PC-3 (cell line): Measurements from ENCODE around the gene CD151. TPM values are rescaled to one million over a fixed set of nuclear protein-coding genes. Genes with fewer than 3 reads are reported as not detected.

Source experiments
- ATAC-seq: fragments of 200-7000 bp; cut with Tn5 transposase; 2 replicates; pipeline ENCODE4 v1.9.1; 2020; ENCODE audit warnings: mild to moderate bottlenecking, moderate library complexity
- BruUV-seq: library from RNA; stranded (reverse); fragments of 400-500 nt; replicated peaks from 2 replicates; lab custom pipeline; 2021; lab: Mats Ljungman, UMichigan
- CTCF ChIA-PET: fragments of 300-600 bp; sonication (Branson Sonifier 250); formaldehyde crosslinking; loops from one replicate; lab custom pipeline; 2022; ENCODE audit warnings: antibody characterized with exemption; lab: Charles Lee
- POLR2A ChIA-PET: fragments of 300-600 bp; sonication (Branson Sonifier 250); formaldehyde crosslinking; loops from one replicate; lab custom pipeline; 2022; ENCODE audit warnings: antibody characterized with exemption; ENCODE audit not compliant: unreplicated experiment; lab: Charles Lee
- DNase-seq: peaks from one replicate; pipeline ENCODE4 v3.0.0-alpha.2; 2015
- H2AFZ ChIP-seq: fragments of 300-600 bp; sonication (generic); 2 replicates; pipeline ENCODE4 v1.6.0; 2016; ENCODE audit warnings: antibody characterized with exemption, low read length
- H3F3A ChIP-seq: fragments of 300-600 bp; sonication (generic); one replicate; pipeline ENCODE4 v1.6.0; 2017; ENCODE audit warnings: antibody characterized with exemption, low read length, control low read depth, mild to moderate bottlenecking; ENCODE audit not compliant: unreplicated experiment
- H3K27ac ChIP-seq: fragments of 300-600 bp; sonication (generic); 2 replicates; pipeline ENCODE4 v1.5.1; 2016; ENCODE audit warnings: mild to moderate bottlenecking, low read length
- H3K27me3 ChIP-seq: fragments of 300-600 bp; sonication (generic); 2 replicates; pipeline ENCODE4 v1.6.1; 2016; ENCODE audit warnings: low read length, mixed read lengths
- H3K36me3 ChIP-seq: fragments of 300-600 bp; sonication (generic); 2 replicates; pipeline ENCODE4 v1.6.1; 2016; ENCODE audit warnings: low read depth, mixed run types, low read length, mixed read lengths
- H3K4me1 ChIP-seq: fragments of 300-600 bp; sonication (generic); 2 replicates; pipeline ENCODE4 v1.5.1; 2016; ENCODE audit warnings: low read length; ENCODE audit not compliant: insufficient read depth
- H3K4me2 ChIP-seq: fragments of 300-600 bp; sonication (generic); 2 replicates; pipeline ENCODE4 v1.6.0; 2016; ENCODE audit warnings: low read length
- H3K4me3 ChIP-seq: fragments of 300-600 bp; sonication (generic); 2 replicates; pipeline ENCODE4 v1.5.1; 2016; ENCODE audit warnings: mild to moderate bottlenecking, low read length, mixed read lengths
- H3K79me2 ChIP-seq: fragments of 300-600 bp; sonication (generic); 2 replicates; pipeline ENCODE4 v1.6.1; 2017; ENCODE audit warnings: low read length, mixed read lengths
- H3K9ac ChIP-seq: fragments of 300-600 bp; sonication (generic); 2 replicates; pipeline ENCODE4 v1.6.0; 2016; ENCODE audit warnings: mild to moderate bottlenecking, low read length
- H3K9me2 ChIP-seq: fragments of 300-600 bp; sonication (generic); replicated peaks from 2 replicates; pipeline ENCODE4 v1.6.1; 2016; ENCODE audit warnings: mixed run types, low read length, mixed read lengths
- H3K9me3 ChIP-seq: fragments of 300-600 bp; sonication (generic); 2 replicates; pipeline ENCODE4 v1.6.1; 2016; ENCODE audit warnings: low read length, mixed read lengths
- H4K20me1 ChIP-seq: fragments of 300-600 bp; sonication (generic); 2 replicates; pipeline ENCODE4 v1.6.1; 2016; ENCODE audit warnings: low read length, mixed read lengths
- CTCF ChIP-seq: fragments of 300-600 bp; sonication (generic); conservative IDR thresholded peaks from 2 replicates; pipeline ENCODE4 v1.5.1; 2017; ENCODE audit warnings: antibody characterized with exemption, low read depth, mild to moderate bottlenecking, low read length
- EZH2 ChIP-seq: fragments of 300-600 bp; sonication (generic); IDR thresholded peaks from one replicate; pipeline ENCODE4 v1.6.1; 2017; ENCODE audit warnings: antibody characterized with exemption, mild to moderate bottlenecking, low read length; ENCODE audit not compliant: unreplicated experiment
- EZH2phosphoT487 ChIP-seq: fragments of 300-600 bp; sonication (generic); IDR thresholded peaks from 2 replicates; pipeline ENCODE4 v1.6.1; 2018; ENCODE audit warnings: mild to moderate bottlenecking, antibody characterized with exemption, low read length, borderline replicate concordance
- intact Hi-C: fragments of 100-400 bp; cut with micrococcal nuclease; formaldehyde crosslinking; loops from 2 replicates; pipeline ENCODE4 v1.9.0; 2023
- total RNA-seq: library from RNA; depleted of rRNA; stranded (reverse); fragments of >200 nt; gene quantifications from 2 replicates; pipeline ENCODE4 v1.2.3, GENCODE V29; 2014

CD151 gene
- total RNA-seq, 1 experiment from 2014 or later, result 469 TPM

- DNase-seq, result no peak
- Histone ChIP-seq H4K20me1 (peaks cover 11% of the 10 kb centered on the region), H3K4me3 (no peak overlapping the region), H3K4me2 (peak overlapping the region; percentile 90), H2AFZ (no peak overlapping the region), H3K27me3 (no peaks in the 10 kb centered on the region), H3K27ac (no peak overlapping the region), H3K9me3 (no peaks in the 10 kb centered on the region), H3F3A (no peaks in the 10 kb centered on the region), H3K9ac (no peak overlapping the region), H3K4me1 (peaks cover 33% of the 10 kb centered on the region), H3K36me3 (peaks cover 5% of the 10 kb centered on the region), H3K9me2 (no peaks in the 10 kb centered on the region), H3K79me2 (peaks cover 59% of the 10 kb centered on the region)
- no peak for ATAC-seq
- ChIA-PET CTCF (no interaction called here), POLR2A (interaction anchor here (0.6 kb wide), 1 partner anchor 171 kb away, joined by 4 read pairs; no protein-coding TSS in a partner anchor)
- intact Hi-C loops, result no loop called here
- no TSS peak for BruUV-seq
- TF ChIP-seq EZH2phosphoT487 (no peak), CTCF (no peak), EZH2 (no peak)
Observed at GRCh38 chr11:845872-846495, 13.2 kb downstream of the CD151 start.

GRCh38 chr11:846496-847098 lies 13.8 kb downstream of the CD151 start:
- Histone ChIP-seq H3K4me2 (peak overlapping the region; percentile 90), H3K27me3 (no peaks in the 10 kb centered on the region), H3K79me2 (peaks cover 53% of the 10 kb centered on the region), H3F3A (no peaks in the 10 kb centered on the region), H3K27ac (no peak overlapping the region), H3K36me3 (no peaks in the 10 kb centered on the region; the same call in 1 of the 2 replicates), H4K20me1 (peaks cover 6% of the 10 kb centered on the region), H3K4me3 (no peak overlapping the region), H3K4me1 (peaks cover 33% of the 10 kb centered on the region), H3K9me3 (no peaks in the 10 kb centered on the region), H2AFZ (no peak overlapping the region), H3K9me2 (no peaks in the 10 kb centered on the region), H3K9ac (no peak overlapping the region)
- ATAC-seq (no peak), DNase-seq (no peak)
- intact Hi-C loops, result no loop called here
- ChIA-PET CTCF (no interaction called here), POLR2A (no interaction called here)
- TF ChIP-seq EZH2phosphoT487 (no peak), CTCF (no peak), EZH2 (no peak)
- no TSS peak for BruUV-seq

GRCh38 chr11:847876-848275 lies 15.1 kb downstream of the CD151 start:
- no peaks in the 10 kb centered on the region; the same call in 1 of the 2 replicates for H4K20me1 ChIP-seq
- intact Hi-C loops, result no loop called here
- no peaks in the 10 kb centered on the region; the same call in 1 of the 2 replicates for H3K36me3 ChIP-seq
- peaks cover 33% of the 10 kb centered on the region for H3K4me1 ChIP-seq
- H3F3A ChIP-seq, result no peaks in the 10 kb centered on the region
- ATAC-seq, result no peak
- no peaks in the 10 kb centered on the region for H3K9me2 ChIP-seq
- POLR2A ChIA-PET, result no interaction called here
- TF ChIP-seq EZH2 (no peak), EZH2phosphoT487 (no peak), CTCF (no peak)
- no peak overlapping the region for H3K27ac ChIP-seq
- no peak overlapping the region for H3K4me2 ChIP-seq
- BruUV-seq, result no TSS peak
- CTCF ChIA-PET, result no interaction called here
- no peak overlapping the region for H3K4me3 ChIP-seq
- H3K79me2 ChIP-seq, result peaks cover 42% of the 10 kb centered on the region
- H2AFZ ChIP-seq, result no peak overlapping the region
- no peaks in the 10 kb centered on the region for H3K27me3 ChIP-seq
- H3K9ac ChIP-seq, result no peak overlapping the region
- no peak for DNase-seq
- H3K9me3 ChIP-seq, result no peaks in the 10 kb centered on the region
